Measurements from ENCODE around the gene SRCAP.

SRCAP gene

GRCh38 chr16:30659507-30660423, 39.2 kb upstream of the SRCAP start:
- Mint-ChIP-seq H3K4me1 (peaks cover 50% of the 10 kb centered on the region), H3K36me3 (peaks cover 22% of the 10 kb centered on the region), H3K9me3 (no peaks in the 10 kb centered on the region), H3K27ac (peak overlapping the region; percentile 98), H3K4me3 (peak overlapping the region; percentile 95), H3K27me3 (no peaks in the 10 kb centered on the region)

DNA sequence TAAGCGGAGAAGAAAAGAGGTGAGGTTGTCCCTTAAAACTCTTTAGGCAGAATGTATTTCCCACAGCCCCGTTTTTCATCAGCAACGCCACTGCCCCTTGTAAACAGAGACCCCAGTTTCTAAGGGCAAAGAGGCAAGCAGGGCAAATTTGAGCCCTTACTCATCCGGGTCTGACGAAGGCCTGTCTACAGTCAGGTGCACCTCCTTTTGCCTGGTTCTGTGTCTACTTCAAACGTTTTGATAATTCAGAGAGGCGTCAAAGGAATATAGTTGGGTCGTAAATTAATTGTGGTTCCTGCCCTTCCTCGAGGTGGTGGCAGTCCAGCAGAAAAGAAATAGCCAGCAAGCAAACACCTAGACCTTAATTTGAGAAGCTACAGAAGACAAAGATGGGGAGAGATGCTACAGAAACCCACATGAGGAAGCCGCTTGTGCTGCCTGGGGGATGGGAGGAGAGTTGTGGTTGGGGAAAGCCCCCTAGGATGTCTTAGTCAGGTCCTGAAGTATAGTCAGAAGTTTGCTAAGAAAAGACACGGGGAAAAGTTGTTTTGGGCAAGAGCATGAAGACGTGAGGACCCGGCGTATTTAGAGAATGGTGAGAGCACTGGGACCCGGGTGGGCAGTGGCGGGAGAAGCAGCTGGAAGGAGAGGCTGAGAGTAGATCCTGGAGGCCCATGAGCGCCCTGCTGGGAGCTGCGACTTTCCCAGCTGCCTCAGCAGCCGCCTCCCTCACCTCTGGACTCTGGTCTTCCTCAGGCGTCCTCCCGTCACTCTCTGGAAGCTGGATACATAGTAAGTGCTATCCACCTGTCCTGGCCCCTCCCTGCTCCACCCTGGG, 38.3 kb upstream of the SRCAP start:
- Mint-ChIP-seq H3K4me1 (peaks cover 57% of the 10 kb centered on the region), H3K4me3 (peak overlapping the region; percentile 95), H3K27me3 (no peaks in the 10 kb centered on the region)

DNA sequence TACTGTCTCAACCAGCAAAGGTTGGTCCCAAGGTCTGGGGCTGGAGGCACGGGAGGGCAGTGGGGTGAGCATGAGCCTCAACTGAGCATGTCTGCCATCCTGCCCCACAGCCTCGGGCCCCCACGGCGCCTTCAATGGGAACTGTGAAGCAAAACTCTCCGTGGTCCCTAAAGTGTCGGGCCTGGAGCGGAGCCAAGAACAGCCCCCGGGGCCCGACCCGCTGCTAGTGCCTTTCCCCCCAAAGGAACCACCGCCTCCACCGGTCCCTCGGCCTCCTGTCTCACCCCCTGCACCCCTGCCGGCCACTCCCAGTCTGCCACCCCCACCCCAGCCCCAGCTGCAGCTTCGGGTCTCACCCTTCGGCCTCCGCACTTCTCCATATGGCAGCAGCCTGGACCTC, 36.5 kb upstream of the SRCAP start:
- Mint-ChIP-seq H3K4me3 (peak overlapping the region; percentile 95), H3K36me3 (peaks cover 20% of the 10 kb centered on the region)

More for the DNA sequence above, 38.3 kb upstream of the SRCAP start:
- H3K9me3 Mint-ChIP-seq, result no peaks in the 10 kb centered on the region
- H3K36me3 Mint-ChIP-seq, result peaks cover 20% of the 10 kb centered on the region
- H3K27ac Mint-ChIP-seq, result peak overlapping the region; percentile 99

DNA sequence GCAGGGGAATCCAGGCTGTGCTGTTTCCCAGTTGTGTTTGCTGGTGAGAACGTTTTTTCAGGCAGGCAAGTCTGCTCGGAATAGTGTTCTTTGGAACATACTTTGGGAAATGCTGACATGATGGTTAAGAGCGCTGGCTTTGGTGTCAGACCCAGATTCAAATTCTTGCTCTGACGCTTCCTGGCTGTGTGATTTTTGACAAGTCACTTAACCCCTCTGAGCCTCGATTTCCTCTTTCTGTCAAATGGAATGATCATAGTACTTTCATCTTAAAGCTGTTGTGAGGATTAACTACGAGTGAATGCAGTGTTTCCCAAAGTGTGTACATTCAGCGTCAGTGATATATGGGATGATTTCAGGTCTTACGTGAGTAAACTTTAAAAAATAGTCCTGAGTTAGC, 35.9 kb upstream of the SRCAP start:
- Mint-ChIP-seq H3K27ac (peak overlapping the region; percentile 88), H3K4me3 (peak overlapping the region; percentile 44), H3K27me3 (no peaks in the 10 kb centered on the region), H3K4me1 (peaks cover 44% of the 10 kb centered on the region), H3K36me3 (peaks cover 24% of the 10 kb centered on the region), H3K9me3 (no peaks in the 10 kb centered on the region)

More for the DNA sequence above, 36.5 kb upstream of the SRCAP start:
- no peaks in the 10 kb centered on the region for H3K9me3 Mint-ChIP-seq
- H3K27ac Mint-ChIP-seq, result no peak overlapping the region
- no peaks in the 10 kb centered on the region for H3K27me3 Mint-ChIP-seq
- peaks cover 44% of the 10 kb centered on the region for H3K4me1 Mint-ChIP-seq

DNA sequence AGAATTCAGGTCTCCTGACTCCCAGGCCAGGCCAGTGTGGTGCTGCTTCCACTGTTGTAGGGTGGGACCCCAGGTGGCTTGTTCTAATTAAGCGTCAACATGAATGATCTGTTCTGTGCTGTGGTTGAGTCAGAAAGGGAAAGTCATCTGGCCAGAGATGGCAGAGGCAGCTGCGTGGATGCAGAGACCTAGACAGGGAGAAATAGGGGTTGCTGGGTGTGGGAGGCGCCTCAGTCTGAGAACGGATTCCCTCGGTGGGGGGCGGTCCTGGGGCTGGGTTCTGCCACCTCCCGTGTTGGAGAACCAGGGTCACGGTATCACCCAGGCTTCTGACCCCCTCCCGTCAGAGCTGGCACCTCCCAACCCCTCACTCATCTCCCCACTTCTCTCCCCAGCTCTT, 35.2 kb upstream of the SRCAP start:
- H3K4me1 Mint-ChIP-seq, result peaks cover 47% of the 10 kb centered on the region
- H3K27ac Mint-ChIP-seq, result peak overlapping the region; percentile 41
- no peaks in the 10 kb centered on the region for H3K27me3 Mint-ChIP-seq
- H3K9me3 Mint-ChIP-seq, result no peaks in the 10 kb centered on the region
- H3K4me3 Mint-ChIP-seq, result peak overlapping the region; percentile 61
- peaks cover 27% of the 10 kb centered on the region for H3K36me3 Mint-ChIP-seq

DNA sequence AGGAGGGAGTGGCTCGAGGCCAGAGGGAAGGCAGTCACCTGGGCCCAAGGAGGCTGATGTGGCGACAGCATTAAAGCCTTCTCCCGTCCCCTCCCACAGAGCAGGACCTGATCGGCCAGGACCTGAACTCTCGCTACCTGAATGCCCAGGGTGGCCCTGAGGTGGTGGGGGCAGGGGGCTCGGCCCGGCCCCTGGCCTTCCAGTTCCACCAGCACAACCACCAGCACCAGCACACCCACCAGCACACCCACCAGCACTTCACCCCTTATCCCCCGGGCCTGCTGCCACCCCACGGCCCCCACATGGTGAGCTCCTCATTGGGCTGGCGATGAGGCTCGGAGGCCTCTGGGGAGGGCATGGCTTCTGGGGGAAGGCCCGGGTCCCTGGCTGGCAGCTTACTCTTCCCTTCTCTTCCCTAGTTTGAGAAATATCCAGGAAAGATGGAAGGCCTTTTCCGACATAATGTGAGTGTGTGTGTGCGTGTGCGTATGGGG, 34.3 kb upstream of the SRCAP start:
- Mint-ChIP-seq H3K27me3 (no peaks in the 10 kb centered on the region), H3K36me3 (peaks cover 25% of the 10 kb centered on the region), H3K9me3 (no peaks in the 10 kb centered on the region), H3K4me1 (peaks cover 47% of the 10 kb centered on the region), H3K4me3 (no peak overlapping the region), H3K27ac (no peak overlapping the region)

DNA sequence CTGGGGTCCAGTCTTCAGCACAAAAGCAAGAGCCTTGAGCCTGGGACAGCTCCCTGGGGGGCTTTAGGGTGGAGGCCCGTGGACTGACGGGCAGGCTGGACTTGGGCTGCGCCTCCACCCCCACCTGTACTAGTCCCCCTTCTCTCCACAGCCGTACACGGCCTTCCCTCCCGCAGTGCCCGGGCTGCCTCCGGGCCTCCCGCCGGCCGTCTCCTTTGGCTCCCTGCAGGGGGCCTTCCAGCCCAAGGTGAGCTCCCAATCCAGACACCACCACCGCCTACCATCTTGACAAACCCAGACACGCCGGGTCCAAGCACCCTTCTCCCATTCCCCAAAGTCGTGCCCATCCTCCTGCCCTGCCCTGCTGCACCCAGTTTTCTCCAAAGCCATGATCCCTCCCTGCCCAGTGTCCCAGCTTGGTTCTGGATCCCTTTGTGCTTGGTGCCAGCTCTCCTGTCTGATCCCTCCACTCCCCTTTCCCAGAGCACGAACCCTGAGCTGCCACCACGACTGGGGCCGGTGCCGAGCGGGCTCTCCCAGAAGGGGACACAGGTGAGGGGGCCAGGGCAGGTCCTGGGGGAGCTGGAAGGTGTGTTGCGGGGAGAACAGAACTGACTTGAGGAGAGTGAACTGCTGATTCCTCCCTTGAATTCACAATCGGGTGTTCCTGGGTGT, 33.7 kb upstream of the SRCAP start:
- Mint-ChIP-seq H3K27ac (no peak overlapping the region), H3K9me3 (no peaks in the 10 kb centered on the region), H3K27me3 (no peaks in the 10 kb centered on the region), H3K36me3 (peaks cover 25% of the 10 kb centered on the region), H3K4me3 (peak overlapping the region; percentile 26), H3K4me1 (peaks cover 47% of the 10 kb centered on the region)

DNA sequence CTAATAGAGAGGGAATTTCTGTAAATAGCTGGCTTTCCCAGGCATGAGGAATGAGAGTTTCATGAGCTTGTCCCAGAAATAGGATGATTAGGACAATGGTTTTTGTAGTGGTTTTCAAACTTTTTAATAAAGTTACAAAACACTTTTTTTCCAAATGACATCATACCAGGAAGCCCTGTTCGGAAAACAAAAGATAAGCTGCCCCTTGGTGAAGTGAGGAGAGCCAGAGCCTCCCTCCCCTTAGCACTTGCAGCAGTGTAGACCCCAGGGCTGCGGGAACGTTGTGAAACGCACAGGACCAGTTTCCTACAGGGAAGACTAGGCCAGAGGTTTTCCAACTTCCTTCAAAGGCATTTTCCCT, 33.2 kb upstream of the SRCAP start:
- peaks cover 22% of the 10 kb centered on the region for H3K36me3 Mint-ChIP-seq
- no peaks in the 10 kb centered on the region for H3K9me3 Mint-ChIP-seq
- peaks cover 43% of the 10 kb centered on the region for H3K4me1 Mint-ChIP-seq
- no peak overlapping the region for H3K4me3 Mint-ChIP-seq
- no peaks in the 10 kb centered on the region for H3K27me3 Mint-ChIP-seq
- H3K27ac Mint-ChIP-seq, result no peak overlapping the region

DNA sequence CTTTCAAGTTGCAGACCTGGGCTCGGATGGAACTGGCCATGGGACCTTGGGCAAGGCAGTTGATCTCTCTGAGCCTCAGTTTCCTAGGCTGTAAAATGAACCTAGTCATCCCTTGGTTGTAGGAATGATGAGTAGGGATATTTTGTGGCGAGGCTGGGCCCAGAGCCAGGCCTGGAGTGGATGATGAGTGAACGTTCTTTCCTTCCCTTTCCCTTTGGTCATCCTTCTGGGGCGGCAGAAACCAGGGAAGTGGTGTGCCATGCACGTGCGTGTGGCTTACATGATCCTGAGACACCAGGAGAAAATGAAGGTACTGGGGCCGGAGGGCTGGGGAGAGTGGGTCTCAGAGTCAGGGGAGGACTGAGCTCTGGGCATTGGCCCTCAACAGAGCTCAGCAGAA, 32.3 kb upstream of the SRCAP start:
- peaks cover 17% of the 10 kb centered on the region for H3K36me3 Mint-ChIP-seq
- no peaks in the 10 kb centered on the region for H3K27me3 Mint-ChIP-seq
- H3K27ac Mint-ChIP-seq, result no peak overlapping the region
- no peak overlapping the region for H3K4me3 Mint-ChIP-seq
- H3K9me3 Mint-ChIP-seq, result no peaks in the 10 kb centered on the region
- peaks cover 34% of the 10 kb centered on the region for H3K4me1 Mint-ChIP-seq

DNA sequence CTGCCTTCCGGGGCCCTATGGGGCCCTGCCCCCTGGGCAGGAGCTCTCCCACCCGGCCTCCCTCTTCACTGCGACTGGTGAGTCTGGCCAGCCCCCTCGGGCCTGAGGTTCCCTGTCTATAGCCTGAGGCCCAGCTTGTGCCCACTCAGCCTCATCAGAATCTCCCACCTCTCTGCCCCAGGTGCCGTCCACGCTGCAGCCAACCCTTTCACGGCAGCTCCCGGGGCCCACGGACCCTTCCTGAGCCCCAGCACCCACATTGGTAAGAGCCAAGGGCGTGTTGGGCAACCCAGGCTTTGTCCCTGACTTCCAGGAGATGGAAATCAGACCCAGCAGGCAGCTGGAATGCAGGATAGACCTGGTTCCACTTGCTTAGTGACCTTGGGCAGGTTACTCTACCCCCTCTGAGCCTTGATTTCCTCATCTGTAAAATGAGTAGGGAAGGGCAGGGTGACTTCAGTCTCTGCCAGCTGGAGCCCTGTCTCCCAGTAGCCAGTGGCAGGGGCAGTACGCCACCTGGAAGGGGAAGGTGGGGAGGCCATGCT, 31.5 kb upstream of the SRCAP start:
- peaks cover 14% of the 10 kb centered on the region for H3K36me3 Mint-ChIP-seq
- no peaks in the 10 kb centered on the region for H3K9me3 Mint-ChIP-seq
- no peak overlapping the region for H3K27ac Mint-ChIP-seq
- H3K4me1 Mint-ChIP-seq, result peaks cover 28% of the 10 kb centered on the region
- no peak overlapping the region for H3K4me3 Mint-ChIP-seq
- no peaks in the 10 kb centered on the region for H3K27me3 Mint-ChIP-seq

DNA sequence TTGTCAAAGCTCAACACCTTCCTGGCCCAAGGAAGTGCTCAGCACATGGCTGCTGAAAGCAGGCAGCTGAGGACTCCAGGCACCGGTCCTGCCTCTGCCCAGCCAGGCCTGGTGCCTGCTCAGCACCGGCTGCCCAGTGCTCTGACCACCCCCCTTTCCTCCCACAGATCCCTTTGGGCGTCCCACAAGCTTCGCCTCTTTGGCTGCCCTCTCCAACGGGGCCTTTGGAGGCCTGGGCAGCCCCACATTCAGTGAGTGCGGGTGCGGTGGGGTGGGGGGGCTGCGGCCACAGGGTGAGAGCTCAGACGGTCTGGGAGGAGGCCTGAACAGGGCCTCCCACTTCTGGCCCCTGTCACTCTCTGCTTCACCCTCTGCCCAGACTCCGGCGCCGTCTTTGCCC, 30.6 kb upstream of the SRCAP start:
- H3K9me3 Mint-ChIP-seq, result no peaks in the 10 kb centered on the region
- H3K4me1 Mint-ChIP-seq, result peaks cover 20% of the 10 kb centered on the region
- no peak overlapping the region for H3K4me3 Mint-ChIP-seq
- H3K36me3 Mint-ChIP-seq, result peaks cover 10% of the 10 kb centered on the region
- no peak overlapping the region for H3K27ac Mint-ChIP-seq
- no peaks in the 10 kb centered on the region for H3K27me3 Mint-ChIP-seq

DNA sequence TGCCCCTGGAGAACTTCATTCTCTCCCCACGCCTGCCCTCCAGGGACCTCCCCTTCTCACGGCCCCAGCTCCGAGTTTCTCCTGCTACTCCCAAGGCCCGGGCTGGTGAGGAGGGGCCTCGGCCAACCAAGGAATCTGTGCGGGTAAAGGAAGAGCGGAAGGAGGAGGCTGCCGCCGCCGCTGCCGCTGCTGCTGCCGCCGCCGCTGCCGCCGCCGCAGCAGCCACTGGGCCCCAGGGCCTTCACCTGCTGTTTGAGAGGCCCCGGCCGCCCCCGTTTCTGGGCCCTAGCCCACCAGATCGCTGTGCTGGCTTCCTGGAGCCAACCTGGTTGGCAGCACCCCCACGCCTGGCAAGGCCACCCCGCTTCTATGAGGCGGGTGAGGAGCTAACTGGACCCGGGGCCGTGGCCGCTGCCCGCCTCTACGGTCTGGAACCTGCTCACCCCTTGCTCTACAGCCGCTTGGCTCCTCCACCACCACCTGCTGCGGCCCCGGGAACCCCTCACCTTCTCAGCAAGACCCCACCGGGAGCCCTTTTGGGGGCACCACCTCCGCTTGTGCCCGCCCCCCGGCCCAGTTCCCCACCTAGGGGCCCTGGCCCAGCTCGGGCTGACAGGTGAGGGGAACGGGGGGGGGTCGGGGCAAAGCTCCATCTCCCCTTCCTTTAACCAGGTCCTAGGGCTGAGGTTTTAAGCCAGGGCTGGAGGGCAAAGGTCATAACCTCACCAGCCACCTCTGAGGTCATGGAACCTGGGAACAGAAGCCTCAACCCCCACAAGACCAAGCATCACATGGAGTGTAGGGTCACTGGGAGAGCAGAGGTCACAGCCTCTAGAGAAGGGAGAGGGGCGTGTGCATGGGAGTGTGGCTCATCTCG, 29.7 kb upstream of the SRCAP start:
- Mint-ChIP-seq H3K36me3 (peaks cover 7% of the 10 kb centered on the region), H3K27ac (no peak overlapping the region), H3K27me3 (no peaks in the 10 kb centered on the region), H3K4me3 (no peak overlapping the region), H3K4me1 (peaks cover 14% of the 10 kb centered on the region), H3K9me3 (no peaks in the 10 kb centered on the region)

- Mint-ChIP-seq H3K27me3 (no peaks in the 10 kb centered on the region), H3K9me3 (no peaks in the 10 kb centered on the region)
Observed at GRCh38 chr16:30669903-30670824, 28.8 kb upstream of the SRCAP start.

GRCh38 chr16:30675143-30675542, 23.8 kb upstream of the SRCAP start:
- H3K9me3 Mint-ChIP-seq, result no peaks in the 10 kb centered on the region
- no peak overlapping the region for H3K4me3 Mint-ChIP-seq
- no peaks in the 10 kb centered on the region for H3K4me1 Mint-ChIP-seq
- H3K36me3 Mint-ChIP-seq, result no peaks in the 10 kb centered on the region
- no peaks in the 10 kb centered on the region for H3K27me3 Mint-ChIP-seq
- no peak overlapping the region for H3K27ac Mint-ChIP-seq

More at GRCh38 chr16:30669903-30670824, 28.8 kb upstream of the SRCAP start:
- Mint-ChIP-seq H3K4me1 (peaks cover 10% of the 10 kb centered on the region), H3K27ac (no peak overlapping the region), H3K36me3 (peaks cover 7% of the 10 kb centered on the region), H3K4me3 (no peak overlapping the region)
